ENCODE results near the gene MRE11.
A peak's percentile ranks its signal among the peaks of the same experiment; 100 is the strongest.
"Not testable (repeated sequence)": the region's sequence is repeated elsewhere in the genome, so short reads cannot be mapped to it uniquely, and the experiment has no call there.

The MRE11 gene

GRCh38 chr11:94418123-94418765 lies 75.4 kb downstream of the MRE11 start:
- no peak for DNase-seq

GRCh38 chr11:94417386-94417987 lies 76.2 kb downstream of the MRE11 start:
- peak; percentile 31 for DNase-seq

GRCh38 chr11:94405062-94405833 lies 88.4 kb downstream of the MRE11 start:
- no peak for DNase-seq

GRCh38 chr11:94402355-94402754 lies 91.3 kb downstream of the MRE11 start:
- no peak for DNase-seq

GRCh38 chr11:94401773-94402265 lies 91.8 kb downstream of the MRE11 start:
- no peak for DNase-seq

- DNase-seq = no peak
Measured at GRCh38 chr11:94400839-94401772, 92.5 kb downstream of the MRE11 start, which contains the start of gene GPR83. Gene GPR83, minus strand, starts transcription at chr11:94401419. Its CDS starts 172 bp downstream, at chr11:94401247.

GRCh38 chr11:94400457-94400838 lies 93.2 kb downstream of the MRE11 start:
- no peak for DNase-seq

- no peak for DNase-seq
Measured at GRCh38 chr11:94400050-94400449, 93.6 kb downstream of the MRE11 start.

GRCh38 chr11:94398101-94398500 lies 95.5 kb downstream of the MRE11 start:
- DNase-seq = no peak

- DNase-seq = no peak
Measured at GRCh38 chr11:94396282-94396681, 97.4 kb downstream of the MRE11 start.

GRCh38 chr11:94391937-94392336 lies 101.7 kb downstream of the MRE11 start:
- not testable (repeated sequence) for DNase-seq

- no peak for DNase-seq
Measured at GRCh38 chr11:94379613-94380012, 114.0 kb downstream of the MRE11 start.

- DNase-seq = no peak
Measured at GRCh38 chr11:94376841-94377240, 116.8 kb downstream of the MRE11 start.

- DNase-seq = not testable (repeated sequence)
Measured at GRCh38 chr11:94370576-94370975, 123.1 kb downstream of the MRE11 start.

Data from NCI-H1694 treated with DMSO at 0.1 percent for 48 hours (cell line).